Subcutaneous adipose tissue (tissue), 4 donors: Measurements from ENCODE around the gene TUBB. TPM values are rescaled to one million over a fixed set of nuclear protein-coding genes. Genes with fewer than 3 reads are reported as not detected.

Experiments
- total RNA-seq, 4 donors: library from RNA; depleted of rRNA; stranded (reverse); fragments of >200 nt; gene quantifications; one replicate each; pipeline ENCODE4 v1.1.0, GENCODE V29; 2016
- TF ChIP-seq, protein P1 (sequence below): fragments of 450-650 bp; IDR thresholded peaks from one replicate; pipeline ENCODE4 v1.5.1; 2016; ENCODE audit warnings: low read depth, mild to moderate bottlenecking, control low read depth, antibody characterized with exemption, moderate library complexity

Gene TUBB
- total RNA-seq, 4 donors from 2014 or later = 166 to 277 (median 220) TPM

DNA sequence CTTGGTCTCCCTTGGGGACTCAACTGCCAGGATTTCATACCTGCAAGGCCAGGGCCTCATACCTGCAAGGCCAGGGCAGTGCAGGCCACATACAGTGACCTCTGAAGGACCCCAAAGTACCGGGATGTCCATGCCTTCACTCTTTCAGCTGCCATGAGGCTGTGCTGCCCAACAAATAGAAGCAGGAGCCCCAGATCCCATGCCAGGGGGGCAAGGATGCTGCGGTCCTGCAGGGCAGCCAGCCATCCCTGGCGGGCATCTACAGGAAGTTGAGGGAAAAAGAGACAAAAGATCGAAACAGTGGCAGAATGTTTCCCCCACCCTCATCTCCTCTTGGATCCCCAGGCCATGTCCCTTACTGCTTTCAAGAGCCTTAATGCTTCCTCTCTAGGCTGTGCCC, 30.2 kb upstream of the TUBB start:
- TF ChIP-seq, protein P1, sequence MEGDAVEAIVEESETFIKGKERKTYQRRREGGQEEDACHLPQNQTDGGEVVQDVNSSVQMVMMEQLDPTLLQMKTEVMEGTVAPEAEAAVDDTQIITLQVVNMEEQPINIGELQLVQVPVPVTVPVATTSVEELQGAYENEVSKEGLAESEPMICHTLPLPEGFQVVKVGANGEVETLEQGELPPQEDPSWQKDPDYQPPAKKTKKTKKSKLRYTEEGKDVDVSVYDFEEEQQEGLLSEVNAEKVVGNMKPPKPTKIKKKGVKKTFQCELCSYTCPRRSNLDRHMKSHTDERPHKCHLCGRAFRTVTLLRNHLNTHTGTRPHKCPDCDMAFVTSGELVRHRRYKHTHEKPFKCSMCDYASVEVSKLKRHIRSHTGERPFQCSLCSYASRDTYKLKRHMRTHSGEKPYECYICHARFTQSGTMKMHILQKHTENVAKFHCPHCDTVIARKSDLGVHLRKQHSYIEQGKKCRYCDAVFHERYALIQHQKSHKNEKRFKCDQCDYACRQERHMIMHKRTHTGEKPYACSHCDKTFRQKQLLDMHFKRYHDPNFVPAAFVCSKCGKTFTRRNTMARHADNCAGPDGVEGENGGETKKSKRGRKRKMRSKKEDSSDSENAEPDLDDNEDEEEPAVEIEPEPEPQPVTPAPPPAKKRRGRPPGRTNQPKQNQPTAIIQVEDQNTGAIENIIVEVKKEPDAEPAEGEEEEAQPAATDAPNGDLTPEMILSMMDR = no peak

DNA sequence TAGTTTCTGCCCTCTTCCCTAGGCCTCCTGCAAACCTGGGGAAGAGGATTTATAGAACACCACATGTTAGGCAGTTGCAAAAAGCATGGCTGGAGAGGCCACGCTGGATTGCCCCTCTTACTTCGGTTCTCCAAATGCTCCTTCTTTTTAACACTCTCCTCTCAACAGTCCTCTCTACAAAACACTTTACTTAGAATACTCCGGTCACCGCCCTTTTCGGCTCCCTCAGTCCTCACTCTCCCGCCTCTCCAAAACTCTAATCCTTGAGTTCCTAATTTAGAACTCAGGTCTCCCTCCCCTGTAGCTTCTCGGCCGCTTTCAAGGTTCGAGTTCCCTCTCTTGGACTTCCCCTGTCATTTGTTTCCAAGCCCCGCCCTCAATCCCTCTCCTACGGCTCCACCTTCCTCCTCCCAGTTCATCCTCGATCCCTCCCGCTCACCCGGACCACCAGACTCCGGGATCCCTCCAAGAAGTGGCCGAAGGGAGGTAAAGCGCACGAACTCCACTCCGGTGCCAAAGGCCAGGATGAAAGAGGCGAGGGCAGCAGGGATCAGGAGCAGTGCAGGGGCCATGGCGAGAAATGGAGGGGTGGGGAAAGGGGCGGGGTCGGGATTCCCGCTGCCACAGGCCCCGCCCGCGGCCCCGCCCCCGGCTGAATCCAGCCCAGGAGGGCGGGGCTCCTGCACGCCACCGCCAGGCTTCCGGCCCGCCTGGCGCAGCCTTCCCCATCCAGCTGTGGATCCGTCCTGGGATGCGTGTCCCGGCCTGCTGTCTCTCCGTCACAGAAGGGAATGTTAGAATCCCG, 29.5 kb upstream of the TUBB start, which contains the start of gene NRM:
Gene NRM, minus strand, starts transcription at position 582 of the 805 bp plus-strand sequence. Its CDS starts 10 bp downstream, at position 572.
- TF ChIP-seq, protein P1 = no peak

DNA sequence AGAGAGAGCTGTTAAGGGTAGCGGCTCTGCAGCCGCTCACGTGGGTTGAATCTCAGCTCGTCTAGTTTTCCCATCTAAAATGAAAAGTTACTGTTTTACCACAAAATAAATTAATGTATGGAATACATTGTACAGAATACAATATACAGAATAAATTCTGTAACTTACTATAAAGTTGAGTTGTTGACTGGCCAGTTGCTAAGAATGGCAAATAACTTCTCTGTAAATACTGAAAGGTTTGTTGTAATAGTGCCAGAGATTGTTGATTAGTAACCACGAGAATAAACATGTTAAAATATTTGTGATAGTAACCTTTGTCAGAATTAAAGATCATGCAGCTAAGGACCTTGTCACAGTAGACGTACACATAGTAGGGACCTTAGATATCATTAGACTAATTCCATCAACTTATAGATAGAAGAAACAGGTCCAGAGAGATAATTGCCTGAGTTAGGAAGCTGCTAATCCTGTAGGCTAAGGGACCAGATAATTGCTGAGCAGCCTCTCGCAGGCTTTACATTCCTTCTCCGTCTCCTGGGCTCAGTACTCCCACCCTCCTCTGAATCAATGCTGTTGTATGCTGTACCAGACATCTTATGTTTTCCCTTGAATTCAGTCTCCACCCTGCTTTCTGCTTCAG, 28.8 kb upstream of the TUBB start:
- TF ChIP-seq, protein P1 = no peak

DNA sequence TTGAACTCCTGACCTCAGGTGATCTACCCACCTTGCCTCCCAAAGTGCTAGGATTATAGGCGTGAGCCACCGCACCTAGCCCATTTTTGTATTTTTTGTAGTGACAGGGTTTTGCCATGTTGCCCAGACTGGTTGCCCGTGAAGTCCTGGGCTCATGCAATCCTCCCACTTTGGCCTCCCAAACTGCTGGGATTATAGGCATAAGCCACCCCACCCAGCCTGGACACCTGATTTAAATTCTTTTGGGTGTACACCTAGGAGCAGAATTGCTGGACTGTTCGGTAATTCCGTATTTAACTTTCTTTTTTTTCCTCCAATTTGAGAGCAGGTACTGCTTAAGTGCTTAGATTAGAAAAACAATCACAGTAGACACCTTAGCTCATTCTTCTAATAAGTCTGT, 23.7 kb upstream of the TUBB start:
- TF ChIP-seq, protein P1 = no peak

DNA sequence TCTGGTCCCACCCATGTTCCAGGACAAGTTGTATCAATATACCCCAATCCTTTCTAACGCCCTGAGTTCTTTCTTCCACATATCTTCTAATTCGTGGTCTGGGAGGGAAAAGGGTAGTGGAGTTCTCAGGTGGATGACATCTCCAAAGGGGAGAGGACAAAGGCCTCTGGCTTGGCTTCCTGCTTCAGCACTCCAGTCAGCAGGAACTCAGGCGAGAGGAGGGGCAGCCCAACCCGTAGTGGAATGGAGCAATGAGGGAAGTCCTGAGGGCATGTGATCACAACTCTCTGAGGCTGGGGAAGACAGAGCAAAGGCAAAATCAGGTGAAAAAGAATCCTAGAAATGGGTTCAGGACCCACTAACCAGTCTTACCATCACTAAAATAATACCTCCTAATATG, 19.8 kb upstream of the TUBB start:
- TF ChIP-seq, protein P1 = no peak

DNA sequence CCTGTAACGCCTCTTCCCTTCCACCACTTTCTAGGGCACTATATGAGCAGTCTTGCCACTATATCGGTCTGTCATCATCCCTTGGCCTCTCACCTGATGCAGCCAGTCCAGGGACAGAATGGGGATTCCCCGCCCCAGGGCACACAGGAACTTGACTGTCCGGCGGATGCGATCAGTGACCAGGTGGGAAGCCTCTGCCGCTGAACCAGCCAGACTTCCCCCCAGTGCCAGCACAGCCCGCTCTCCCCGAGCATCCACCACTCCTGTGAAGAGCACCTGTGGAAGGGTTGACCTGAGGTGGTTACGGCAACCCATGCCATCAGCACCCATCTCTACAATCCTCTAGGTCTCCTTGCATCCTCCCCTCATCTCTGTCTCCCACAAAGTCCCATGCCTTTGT, 17.1 kb upstream of the TUBB start:
- TF ChIP-seq, protein P1 = no peak

DNA sequence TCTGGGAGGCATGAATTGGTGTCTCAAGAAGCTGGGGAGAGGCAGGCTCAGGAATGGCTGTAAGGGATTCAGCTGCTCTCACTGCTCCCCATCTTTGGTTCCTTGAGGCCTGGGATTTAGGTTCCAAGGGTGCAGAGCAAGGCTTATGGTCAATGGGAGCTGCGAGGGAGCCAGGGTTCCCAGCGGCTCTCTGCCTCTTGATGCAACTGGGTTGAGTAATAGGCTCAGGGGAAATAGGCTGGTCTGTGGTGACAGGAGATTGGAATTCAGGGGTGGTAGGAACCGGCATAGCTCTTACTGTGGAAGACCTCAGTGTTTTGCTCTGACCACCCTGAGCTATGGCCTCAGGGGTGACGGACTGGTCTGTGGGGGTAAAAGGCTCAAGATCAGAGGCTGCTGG, 16.3 kb upstream of the TUBB start:
- TF ChIP-seq, protein P1 = no peak
